ENCODE measurements around the gene JMJD4. TPM values are rescaled to one million over a fixed set of nuclear protein-coding genes. Genes with fewer than 3 reads are reported as not detected.

Gene JMJD4
- total RNA-seq, 1 donor from 2014 or later: 13.5 TPM

- no peak overlapping the region for H3K4me3 ChIP-seq (ENCODE audit: low read depth, low read length)
- no peak for TF ChIP-seq CTCF (conservative IDR thresholded peaks at IDR 0.05; ENCODE audit: low read depth, low read length)
- DNase-seq (ENCODE audit: low read depth): no peak
Observed at GRCh38 chr1:227749916-227750710, 15.0 kb upstream of the JMJD4 start.

GRCh38 chr1:227749225-227749624 is 14.1 kb upstream of the JMJD4 start:
- no peak for TF ChIP-seq CTCF (conservative IDR thresholded peaks at IDR 0.05; ENCODE audit: low read depth, low read length)
- no peak overlapping the region for H3K4me3 ChIP-seq (ENCODE audit: low read depth, low read length)
- no peak for DNase-seq (ENCODE audit: low read depth)

GRCh38 chr1:227748496-227749182 is 13.5 kb upstream of the JMJD4 start:
- no peak overlapping the region for H3K4me3 ChIP-seq (ENCODE audit: low read depth, low read length)

GRCh38 chr1:227747948-227748495 is 12.9 kb upstream of the JMJD4 start:
- no peak overlapping the region for H3K4me3 ChIP-seq (ENCODE audit: low read depth, low read length)
- no peak for DNase-seq (ENCODE audit: low read depth)
- TF ChIP-seq CTCF (conservative IDR thresholded peaks at IDR 0.05; ENCODE audit: low read depth, low read length): no peak

More at GRCh38 chr1:227748496-227749182, 13.5 kb upstream of the JMJD4 start:
- TF ChIP-seq CTCF (conservative IDR thresholded peaks at IDR 0.05; ENCODE audit: low read depth, low read length): no peak
- no peak for DNase-seq (ENCODE audit: low read depth)

GRCh38 chr1:227747382-227747781 is 12.3 kb upstream of the JMJD4 start:
- no peak for TF ChIP-seq CTCF (conservative IDR thresholded peaks at IDR 0.05; ENCODE audit: low read depth, low read length)
- DNase-seq (ENCODE audit: low read depth): no peak
- no peak overlapping the region for H3K4me3 ChIP-seq (ENCODE audit: low read depth, low read length)

- no peak for DNase-seq (ENCODE audit: low read depth)
- no peak overlapping the region for H3K4me3 ChIP-seq (ENCODE audit: low read depth, low read length)
- no peak for TF ChIP-seq CTCF (conservative IDR thresholded peaks at IDR 0.05; ENCODE audit: low read depth, low read length)
Observed at GRCh38 chr1:227746676-227747075, 11.6 kb upstream of the JMJD4 start.

All from epithelial cell of proximal tubule (primary cell).